Endodermal cell (in vitro differentiated cells): ENCODE measurements around the gene PHRF1. TPM values are rescaled to one million over a fixed set of nuclear protein-coding genes. Genes with fewer than 3 reads are reported as not detected.

Experiments
- DNase-seq: peaks from one replicate; pipeline ENCODE4 v3.0.0-alpha.2; 2017
- H3K27ac ChIP-seq: 2 replicates; pipeline ENCODE4 v1.5.1; 2013; ENCODE audit warnings: mild to moderate bottlenecking, low read depth, low read length, moderate library complexity
- H3K27me3 ChIP-seq: 2 replicates; pipeline ENCODE4 v1.6.1; 2013; ENCODE audit warnings: mild to moderate bottlenecking, low read length, moderate library complexity; ENCODE audit not compliant: insufficient read depth, control insufficient read depth, poor library complexity, severe bottlenecking
- H3K36me3 ChIP-seq: 2 replicates; pipeline ENCODE4 v1.7.0; 2013; ENCODE audit warnings: mild to moderate bottlenecking, low read length, moderate library complexity; ENCODE audit not compliant: control insufficient read depth, insufficient read depth
- H3K4me1 ChIP-seq: one replicate; pipeline ENCODE4 v1.7.0; 2013; ENCODE audit warnings: low read length; ENCODE audit not compliant: control insufficient read depth, insufficient read depth
- H3K4me3 ChIP-seq: 2 replicates; pipeline ENCODE4 v1.5.1; 2013; ENCODE audit warnings: mild to moderate bottlenecking, low read length, moderate library complexity
- H3K9ac ChIP-seq: 2 replicates; pipeline ENCODE4 v1.6.1; 2013; ENCODE audit warnings: mild to moderate bottlenecking, low read length, moderate library complexity; ENCODE audit not compliant: poor library complexity, severe bottlenecking; ENCODE audit errors: extremely low read depth
- H3K9me3 ChIP-seq: 2 replicates; pipeline ENCODE4 v1.6.1; 2013; ENCODE audit warnings: mild to moderate bottlenecking, low read length, moderate library complexity; ENCODE audit not compliant: control insufficient read depth
- H3K27ac Mint-ChIP-seq: 2 replicates; pipeline ENCODE4 v1.8.0; 2020; ENCODE audit warnings: mixed read lengths
- H3K27me3 Mint-ChIP-seq: 2 replicates; pipeline ENCODE4 v1.8.0; 2021; ENCODE audit warnings: mild to moderate bottlenecking, mixed read lengths; ENCODE audit not compliant: insufficient read depth
- H3K36me3 Mint-ChIP-seq: 2 replicates; pipeline ENCODE4 v1.8.0; 2020; ENCODE audit warnings: low read depth, mixed read lengths
- H3K4me1 Mint-ChIP-seq: 2 replicates; pipeline ENCODE4 v1.8.0; 2020; ENCODE audit warnings: mixed read lengths
- H3K4me3 Mint-ChIP-seq: 2 replicates; pipeline ENCODE4 v1.8.0; 2020; ENCODE audit warnings: mild to moderate bottlenecking, moderate library complexity, mixed read lengths
- H3K9me3 Mint-ChIP-seq: 2 replicates; pipeline ENCODE4 v1.8.0; 2020; ENCODE audit warnings: mild to moderate bottlenecking, mixed read lengths
- WGBS, 2 experiments: methylation state at CpG; one replicate each; pipeline versions ENCODE4 v1.1.5 to v1.1.7; 2013; ENCODE audit warnings: missing lambda C conversion rate in 2 of 2, mixed read lengths in 1 of 2; ENCODE audit not compliant: insufficient coverage in 1 of 2, insufficient read length in 1 of 2; 5-methylcytosine and 5-hydroxymethylcytosine counted together
- total RNA-seq, 2 donors: library from RNA; stranded (reverse); fragmentation: NEBNext Ultra II Directional in 1 of 2; extraction: Animal tissue kit (Norgen Biotek cat#: 25700) in 1 of 2; gene quantifications; 2 replicates in 1 of 2; 3 replicates in 1 of 2; pipeline ENCODE4 v1.2.1, GENCODE V29; 2021
- TF ChIP-seq, protein P1 (sequence below): fragments of 200-600 bp; sonication (generic); conservative IDR thresholded peaks from 2 replicates; pipeline ENCODE4 v1.5.0; 2021; ENCODE audit warnings: antibody characterized with exemption, mild to moderate bottlenecking

PHRF1 gene
- total RNA-seq, 2 donors from 2014 or later, result 43.4 to 48.0 TPM

DNA sequence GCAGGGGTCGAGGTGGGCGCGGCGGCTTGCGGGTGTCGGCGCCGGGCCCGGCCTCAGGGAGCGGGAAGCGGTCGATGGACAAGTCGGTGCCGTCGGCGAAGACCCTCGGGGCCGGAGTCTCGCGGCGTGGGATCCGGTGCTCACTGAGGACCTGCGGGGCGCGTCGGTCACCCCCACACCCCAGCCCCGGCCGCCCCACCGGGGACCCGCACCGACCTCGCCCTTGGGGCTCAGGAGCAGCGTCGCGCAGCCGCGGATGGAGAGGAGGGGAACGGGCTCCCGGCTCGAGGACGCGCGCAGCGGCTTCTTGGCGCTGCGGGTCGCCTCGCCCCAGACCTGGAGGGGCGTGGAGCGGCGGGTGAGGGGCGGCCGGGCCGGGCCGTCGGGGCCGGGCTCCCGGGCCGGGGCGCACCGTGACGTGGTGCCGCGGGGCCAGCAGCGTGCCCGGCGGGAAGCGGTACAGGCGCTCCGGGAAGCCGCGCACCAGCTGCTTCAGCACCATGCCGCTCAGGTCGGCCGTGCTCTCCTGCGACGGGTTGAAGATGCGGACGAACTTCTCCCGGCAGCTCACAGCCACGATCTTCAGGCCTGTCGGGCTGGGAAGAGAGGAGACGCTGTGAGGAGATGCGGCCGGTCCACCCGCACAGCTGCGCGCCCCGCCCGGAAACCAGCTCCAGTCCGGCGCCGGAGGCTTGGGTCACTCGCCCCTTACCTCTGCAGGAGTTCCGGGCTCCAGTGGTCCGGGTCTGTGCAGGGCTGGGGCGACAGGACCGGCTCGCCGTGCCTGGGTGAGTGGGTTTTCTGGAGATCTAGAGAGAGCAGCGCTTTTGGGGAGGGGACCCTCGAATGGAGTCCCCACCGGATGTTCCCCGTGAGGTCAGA is 20.2 kb upstream of the PHRF1 start:
- Mint-ChIP-seq H3K27me3 (peaks cover 31% of the 10 kb centered on the region), H3K4me3 (peak overlapping the region; percentile 54), H3K9me3 (no peaks in the 10 kb centered on the region), H3K27ac (no peak overlapping the region), H3K4me1 (peaks cover 4% of the 10 kb centered on the region), H3K36me3 (peaks cover 3% of the 10 kb centered on the region)
- no peak overlapping the region for H3K9ac ChIP-seq
- peaks cover 32% of the 10 kb centered on the region for H3K27me3 ChIP-seq
- WGBS, 2 experiments, result 11 to 13% methylated on average over 59 to 104 of the region's 104 CpGs
- H3K9me3 ChIP-seq, result no peaks in the 10 kb centered on the region
- H3K27ac ChIP-seq, result no peak overlapping the region
- H3K4me3 ChIP-seq, result peak overlapping the region; percentile 62
- TF ChIP-seq, protein P1, sequence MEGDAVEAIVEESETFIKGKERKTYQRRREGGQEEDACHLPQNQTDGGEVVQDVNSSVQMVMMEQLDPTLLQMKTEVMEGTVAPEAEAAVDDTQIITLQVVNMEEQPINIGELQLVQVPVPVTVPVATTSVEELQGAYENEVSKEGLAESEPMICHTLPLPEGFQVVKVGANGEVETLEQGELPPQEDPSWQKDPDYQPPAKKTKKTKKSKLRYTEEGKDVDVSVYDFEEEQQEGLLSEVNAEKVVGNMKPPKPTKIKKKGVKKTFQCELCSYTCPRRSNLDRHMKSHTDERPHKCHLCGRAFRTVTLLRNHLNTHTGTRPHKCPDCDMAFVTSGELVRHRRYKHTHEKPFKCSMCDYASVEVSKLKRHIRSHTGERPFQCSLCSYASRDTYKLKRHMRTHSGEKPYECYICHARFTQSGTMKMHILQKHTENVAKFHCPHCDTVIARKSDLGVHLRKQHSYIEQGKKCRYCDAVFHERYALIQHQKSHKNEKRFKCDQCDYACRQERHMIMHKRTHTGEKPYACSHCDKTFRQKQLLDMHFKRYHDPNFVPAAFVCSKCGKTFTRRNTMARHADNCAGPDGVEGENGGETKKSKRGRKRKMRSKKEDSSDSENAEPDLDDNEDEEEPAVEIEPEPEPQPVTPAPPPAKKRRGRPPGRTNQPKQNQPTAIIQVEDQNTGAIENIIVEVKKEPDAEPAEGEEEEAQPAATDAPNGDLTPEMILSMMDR, result no peak
- H3K36me3 ChIP-seq, result no peaks in the 10 kb centered on the region
- peak; percentile 77 for DNase-seq
- H3K4me1 ChIP-seq, result peaks cover 3% of the 10 kb centered on the region

DNA sequence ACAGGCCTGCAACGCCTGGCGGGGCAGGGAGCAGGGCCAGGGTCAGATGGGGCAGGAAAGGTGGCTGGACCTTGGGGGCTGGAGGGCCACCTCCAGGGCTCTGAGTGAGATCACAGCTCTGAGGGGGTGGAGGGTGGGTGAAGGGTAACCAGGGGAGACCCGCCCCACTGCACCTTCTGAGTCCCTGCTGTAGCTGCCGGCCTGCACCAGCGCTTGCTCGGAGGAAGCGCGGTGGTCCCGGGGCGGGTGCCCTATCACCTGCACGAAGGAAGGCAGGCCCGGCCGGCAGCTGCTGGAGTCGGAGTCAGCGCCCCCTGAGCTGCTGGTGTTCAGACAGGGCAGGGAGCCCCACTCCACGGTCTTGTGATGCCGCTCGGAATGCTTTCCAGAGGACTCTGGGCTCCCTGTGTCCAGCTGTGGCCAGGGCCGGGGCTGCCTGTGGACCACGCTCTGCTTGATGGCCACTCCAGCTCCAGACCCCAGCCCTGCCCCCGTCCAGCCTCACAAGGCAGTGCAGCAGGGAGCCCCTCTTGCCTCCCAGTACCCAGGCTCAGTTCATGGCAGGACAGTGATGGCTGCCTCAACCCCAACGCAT is 19.5 kb upstream of the PHRF1 start:
- 86 to 88% methylated on average over 10 to 22 of the region's 22 CpGs for WGBS, 2 experiments
- TF ChIP-seq, protein P1, result no peak
- H3K4me3 Mint-ChIP-seq, result peak overlapping the region; percentile 54

DNA sequence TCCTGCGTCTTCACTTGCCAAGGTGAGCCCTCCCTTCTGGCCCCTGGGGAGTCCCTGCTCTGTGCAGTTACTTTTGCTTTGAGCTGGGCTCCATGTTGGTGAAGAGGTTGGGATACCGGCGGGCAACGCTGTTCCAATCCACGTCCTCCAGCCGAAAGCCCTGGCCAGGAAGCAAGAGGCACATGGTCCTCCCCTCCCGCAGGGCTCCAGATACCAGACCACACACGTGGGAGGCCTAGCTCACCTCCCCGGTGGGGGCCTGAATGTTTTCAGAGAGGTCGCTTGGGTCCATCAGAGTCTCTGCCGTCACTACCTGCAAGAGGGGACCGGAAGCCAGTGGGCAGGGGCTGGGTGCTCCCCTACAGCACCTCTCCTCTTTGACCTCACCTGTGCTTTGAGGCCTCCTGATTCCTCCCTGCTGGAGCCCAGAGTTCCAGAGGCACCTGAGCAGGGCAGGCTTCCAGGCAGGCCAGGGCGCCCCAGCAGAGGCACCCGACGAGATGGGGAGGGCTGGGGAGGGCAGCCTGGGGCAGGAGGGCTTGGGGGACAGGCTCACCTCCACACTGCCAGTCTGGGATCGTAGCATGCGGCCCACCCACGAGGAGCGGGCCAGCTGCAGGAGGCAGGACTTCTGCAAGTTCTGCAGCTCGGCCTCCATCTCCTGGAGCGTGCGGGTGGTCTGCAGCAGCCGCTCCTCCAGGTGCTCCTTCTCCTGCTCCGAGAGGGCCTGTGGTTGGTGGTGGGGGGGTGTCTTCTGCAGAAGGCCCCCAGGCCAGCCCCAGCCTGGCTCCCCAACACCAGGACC is 18.7 kb upstream of the PHRF1 start:
- no peak overlapping the region for H3K9ac ChIP-seq
- peaks cover 9% of the 10 kb centered on the region for H3K4me1 ChIP-seq
- H3K27ac ChIP-seq, result no peak overlapping the region
- H3K27me3 ChIP-seq, result peaks cover 32% of the 10 kb centered on the region
- WGBS, 2 experiments, result 87% methylated on average over 12 to 24 of the region's 24 CpGs
- Mint-ChIP-seq H3K9me3 (no peaks in the 10 kb centered on the region), H3K27me3 (peaks cover 31% of the 10 kb centered on the region), H3K4me1 (peaks cover 6% of the 10 kb centered on the region), H3K27ac (no peak overlapping the region), H3K4me3 (no peak overlapping the region), H3K36me3 (peaks cover 6% of the 10 kb centered on the region)
- H3K9me3 ChIP-seq, result no peaks in the 10 kb centered on the region
- H3K36me3 ChIP-seq, result peaks cover 4% of the 10 kb centered on the region
- no peak for DNase-seq
- no peak overlapping the region for H3K4me3 ChIP-seq
- TF ChIP-seq, protein P1, result no peak

More for the DNA sequence above, 19.5 kb upstream of the PHRF1 start:
- no peaks in the 10 kb centered on the region for H3K36me3 ChIP-seq
- Mint-ChIP-seq H3K27ac (no peak overlapping the region), H3K27me3 (peaks cover 31% of the 10 kb centered on the region), H3K9me3 (no peaks in the 10 kb centered on the region), H3K36me3 (peaks cover 5% of the 10 kb centered on the region), H3K4me1 (peaks cover 6% of the 10 kb centered on the region)
- H3K4me3 ChIP-seq, result peak overlapping the region; percentile 62
- no peak for DNase-seq
- H3K27ac ChIP-seq, result no peak overlapping the region
- peaks cover 3% of the 10 kb centered on the region for H3K4me1 ChIP-seq
- no peak overlapping the region for H3K9ac ChIP-seq
- peaks cover 32% of the 10 kb centered on the region for H3K27me3 ChIP-seq
- H3K9me3 ChIP-seq, result no peaks in the 10 kb centered on the region
